ENCODE results near the gene SPX.

SPX gene

GRCh38 chr12:21538061-21538653 is 12.1 kb downstream of the SPX start:
- DNase-seq (ENCODE audit: low read depth), result no peak

GRCh38 chr12:21539797-21540196 is 13.7 kb downstream of the SPX start:
- DNase-seq (ENCODE audit: low read depth), result no peak

DNA sequence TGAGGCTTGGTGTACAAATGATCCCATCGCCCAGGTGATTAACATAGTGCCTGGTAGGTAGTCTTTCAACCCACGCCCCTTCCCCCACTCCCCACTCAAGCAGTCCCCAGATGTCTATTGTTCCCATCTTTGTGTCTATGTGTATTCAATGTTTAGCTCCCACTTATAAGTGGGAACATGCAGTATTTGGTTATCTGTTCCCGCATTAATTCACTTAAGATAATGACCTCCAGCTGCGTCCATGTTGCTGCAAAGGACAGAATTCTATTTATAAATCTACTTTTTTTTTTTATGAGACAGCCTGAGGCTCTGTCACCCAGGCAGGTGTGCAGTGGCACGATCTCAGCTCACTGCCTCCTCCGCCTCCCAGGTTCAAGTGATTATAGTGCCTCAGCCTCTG is 15.7 kb downstream of the SPX start:
- DNase-seq (ENCODE audit: low read depth), result no peak

DNA sequence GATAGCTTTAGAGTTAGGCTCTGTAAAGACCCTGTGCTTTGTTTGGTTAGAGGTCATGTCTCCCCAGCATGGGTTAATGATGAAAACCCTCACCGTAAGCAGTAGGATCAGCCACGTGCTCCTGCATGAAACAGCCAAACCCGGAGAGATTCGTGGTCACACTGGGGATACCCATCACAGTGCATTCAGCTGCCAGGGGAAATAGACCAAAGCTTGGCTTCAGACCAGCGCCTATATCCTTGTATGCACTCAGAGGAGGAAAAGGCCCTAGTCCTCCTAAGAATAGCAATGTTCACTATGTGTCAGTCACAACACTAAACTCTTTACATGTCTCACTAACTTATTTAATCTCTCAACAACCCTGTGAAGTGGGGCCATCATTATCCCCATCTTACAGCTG is 16.3 kb downstream of the SPX start:
- DNase-seq (ENCODE audit: low read depth), result no peak

- no peak for DNase-seq (ENCODE audit: low read depth)
These were observed 17.1 kb downstream of the SPX start for GRCh38 chr12:21543151-21543550.

DNA sequence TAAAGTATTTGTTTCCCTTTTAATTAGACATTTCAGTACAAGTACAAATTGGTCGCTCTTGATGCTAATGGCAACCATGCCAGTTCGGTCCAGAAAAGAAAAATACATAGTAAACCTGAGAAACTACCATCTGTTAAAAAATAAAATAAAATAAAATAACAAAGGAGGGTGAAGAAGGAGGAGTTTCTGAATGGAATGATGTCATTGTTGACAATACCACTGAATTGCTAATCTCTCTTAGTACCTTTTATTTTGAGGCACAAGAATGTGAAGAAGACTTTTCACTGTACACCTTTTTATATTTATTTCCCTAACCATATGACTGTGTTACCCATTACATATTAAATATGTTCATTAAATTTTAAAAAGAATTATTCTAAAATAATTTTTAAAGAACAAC is 19.5 kb downstream of the SPX start:
- no peak for DNase-seq (ENCODE audit: low read depth)

DNA sequence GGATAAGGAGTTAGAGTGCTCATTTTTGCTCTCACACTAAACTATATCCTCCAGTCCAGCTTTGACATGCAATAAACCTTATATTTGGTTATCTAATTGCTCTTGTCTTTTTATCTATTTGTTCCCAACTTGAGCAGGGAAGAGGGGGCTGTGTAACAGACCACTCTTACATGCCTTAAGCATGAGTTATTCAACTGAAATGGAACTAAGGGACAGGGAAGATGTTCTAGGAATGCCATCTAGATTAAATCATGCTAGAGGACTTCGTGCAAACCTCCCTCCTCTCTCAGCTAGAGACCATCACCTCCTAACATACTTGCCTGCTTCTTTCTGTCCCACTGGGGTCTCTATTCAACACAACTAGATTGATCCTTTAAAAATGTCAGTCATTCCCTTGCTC is 20.6 kb downstream of the SPX start:
- no peak for DNase-seq (ENCODE audit: low read depth)

GRCh38 chr12:21547437-21547836 is 21.3 kb downstream of the SPX start:
- no peak for DNase-seq (ENCODE audit: low read depth)

GRCh38 chr12:21551841-21552465 is 25.9 kb downstream of the SPX start:
- no peak for DNase-seq (ENCODE audit: low read depth)

DNA sequence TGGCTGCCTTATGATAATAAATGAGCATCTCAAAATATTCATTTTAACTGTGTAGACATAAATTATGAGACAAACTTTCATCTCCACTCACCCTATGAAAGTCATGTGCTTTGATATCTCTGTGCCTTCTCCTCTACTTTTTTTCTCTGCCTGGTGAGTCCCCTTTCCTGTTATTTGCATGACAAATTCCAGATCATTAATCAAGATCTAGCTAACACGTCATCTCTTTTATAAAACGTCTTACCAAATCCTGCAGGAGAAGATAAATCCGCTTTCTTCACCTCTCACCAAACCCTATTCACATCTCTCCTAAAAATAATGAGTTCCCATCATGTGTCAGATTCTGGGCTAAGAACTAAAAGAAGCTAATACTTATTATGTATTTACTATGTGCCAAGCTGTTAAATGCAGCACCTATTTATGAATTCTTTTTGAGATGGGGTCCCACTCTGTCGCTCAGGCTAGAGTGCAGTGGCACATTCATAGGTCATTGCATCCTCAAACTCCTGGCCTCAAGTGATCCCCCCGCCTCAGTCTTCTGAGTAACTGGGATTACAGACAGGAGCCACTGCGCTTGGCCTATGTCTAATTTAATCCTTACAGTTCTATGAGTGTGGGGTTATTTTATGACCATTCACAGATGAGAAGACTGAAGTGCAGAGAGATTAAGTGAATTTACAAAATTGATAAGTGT is 26.7 kb downstream of the SPX start:
- no peak for DNase-seq (ENCODE audit: low read depth)

GRCh38 chr12:21553329-21553675 is 27.2 kb downstream of the SPX start:
- DNase-seq (ENCODE audit: low read depth), result no peak

- DNase-seq (ENCODE audit: low read depth), result no peak
These were observed 32.1 kb downstream of the SPX start for GRCh38 chr12:21558100-21558679.

GRCh38 chr12:21559855-21560569 is 33.9 kb downstream of the SPX start:
- no peak for DNase-seq (ENCODE audit: low read depth)

DNA sequence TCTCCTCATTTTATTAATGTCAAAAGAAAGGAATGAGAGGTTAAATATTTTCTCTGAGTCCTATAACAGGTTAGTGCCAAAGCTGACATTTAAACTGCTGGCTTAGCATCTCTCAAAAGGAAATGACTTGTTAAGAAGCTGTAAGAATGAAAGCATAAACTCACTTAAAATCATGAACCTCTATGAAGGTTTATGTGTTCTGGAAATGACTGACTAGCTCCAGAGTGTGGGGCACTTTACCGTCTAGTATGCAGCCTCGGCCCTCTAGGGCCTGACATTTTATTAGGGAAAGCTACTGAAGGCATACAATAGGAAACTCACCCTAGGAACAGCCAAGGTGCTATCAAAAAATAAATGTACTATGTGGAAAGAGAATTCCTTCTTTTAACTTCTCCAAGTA is 35.1 kb downstream of the SPX start:
- DNase-seq (ENCODE audit: low read depth), result no peak

DNA sequence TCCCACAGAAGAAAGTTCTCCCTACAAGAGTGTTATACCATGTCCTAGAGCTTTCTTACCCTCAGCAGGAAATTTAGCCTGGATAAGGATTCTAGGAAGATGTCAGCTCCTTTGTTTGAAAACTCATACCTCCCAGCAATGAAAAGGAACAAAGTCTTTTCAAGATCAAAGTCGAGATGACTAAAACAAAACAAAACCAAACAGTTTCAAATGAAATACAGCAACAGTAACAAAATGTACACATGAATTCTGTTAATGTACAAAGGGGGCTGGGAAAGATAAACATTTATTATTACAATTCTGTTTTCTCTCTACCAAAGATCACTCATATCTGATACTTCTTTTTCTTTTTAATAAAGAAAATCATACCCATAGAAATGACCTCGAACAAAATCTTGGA is 36.8 kb downstream of the SPX start:
- DNase-seq (ENCODE audit: low read depth), result no peak

DNA sequence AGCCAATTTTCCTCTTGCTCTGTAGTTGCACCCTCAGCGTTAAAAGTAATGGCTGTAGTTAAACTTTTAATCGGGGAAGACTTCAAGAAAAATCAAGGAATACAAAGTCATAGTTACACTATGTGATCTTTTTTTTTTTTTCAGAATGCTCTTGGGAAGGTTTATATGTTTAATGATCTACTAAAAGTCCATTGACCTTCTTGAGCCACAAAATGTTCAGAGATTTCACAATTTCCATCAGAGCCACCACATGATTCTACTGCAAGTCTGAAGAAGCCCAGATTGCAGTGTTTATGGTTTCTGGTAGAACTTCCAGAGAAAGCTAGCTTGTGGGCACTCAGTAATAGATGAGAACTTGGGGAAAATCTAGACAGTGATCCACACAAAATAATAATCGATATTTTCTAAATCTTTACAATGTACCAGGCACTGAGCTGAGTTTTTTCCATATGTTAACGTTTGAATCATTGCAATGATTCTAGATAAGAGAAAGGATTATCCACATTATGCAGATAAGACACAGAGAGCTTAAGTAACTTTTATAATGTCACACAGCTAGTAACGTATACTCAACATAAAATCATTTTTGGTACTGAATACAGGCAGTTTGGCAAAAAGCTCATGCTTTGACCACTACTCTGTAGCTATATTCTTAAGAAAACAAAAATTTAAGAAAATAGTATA is 40.3 kb downstream of the SPX start:
- no peak for DNase-seq (ENCODE audit: low read depth)

DNA sequence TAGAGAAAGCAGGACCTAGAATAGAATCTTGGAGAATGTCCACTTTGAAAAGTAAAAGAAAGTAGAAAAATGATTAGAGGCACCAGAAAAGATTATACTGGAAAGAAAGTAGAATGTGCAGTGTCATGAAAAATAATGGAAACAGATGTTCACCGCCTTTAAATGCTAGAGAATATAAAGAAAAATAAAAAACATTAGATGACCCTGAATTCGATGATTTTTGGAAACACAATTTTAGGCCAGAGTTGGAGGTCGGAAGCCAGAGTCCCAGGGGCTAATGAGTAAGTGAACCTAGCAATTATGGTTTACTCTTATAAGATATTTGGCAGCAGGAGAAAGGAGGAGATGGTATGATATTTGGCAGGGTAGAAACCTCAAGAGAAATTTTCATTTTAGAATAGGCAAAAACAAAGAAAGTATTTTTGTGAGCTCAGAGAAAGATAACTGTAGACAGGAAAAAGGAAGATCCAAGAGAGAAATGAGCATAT is 40.9 kb downstream of the SPX start:
- DNase-seq (ENCODE audit: low read depth), result no peak

DNA sequence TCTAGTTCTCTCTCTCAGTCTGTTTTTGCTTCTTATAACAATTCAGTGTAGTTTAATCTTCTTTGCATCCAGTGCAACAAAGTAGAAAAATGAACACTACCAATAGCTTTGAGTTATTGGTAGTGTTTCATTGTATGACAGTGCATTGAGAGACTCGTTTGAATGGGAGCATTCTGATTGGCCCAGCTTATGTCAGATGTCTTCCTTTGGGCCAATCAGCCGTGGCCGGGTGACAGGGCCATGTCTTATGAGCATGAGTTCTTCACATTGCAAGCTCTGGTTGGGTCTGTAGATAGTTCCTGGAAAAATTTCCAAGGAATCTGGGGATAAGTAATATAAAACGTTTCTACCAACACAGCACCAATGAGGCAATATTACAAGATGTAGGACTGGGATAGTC is 42.0 kb downstream of the SPX start:
- no peak for DNase-seq (ENCODE audit: low read depth)

DNA sequence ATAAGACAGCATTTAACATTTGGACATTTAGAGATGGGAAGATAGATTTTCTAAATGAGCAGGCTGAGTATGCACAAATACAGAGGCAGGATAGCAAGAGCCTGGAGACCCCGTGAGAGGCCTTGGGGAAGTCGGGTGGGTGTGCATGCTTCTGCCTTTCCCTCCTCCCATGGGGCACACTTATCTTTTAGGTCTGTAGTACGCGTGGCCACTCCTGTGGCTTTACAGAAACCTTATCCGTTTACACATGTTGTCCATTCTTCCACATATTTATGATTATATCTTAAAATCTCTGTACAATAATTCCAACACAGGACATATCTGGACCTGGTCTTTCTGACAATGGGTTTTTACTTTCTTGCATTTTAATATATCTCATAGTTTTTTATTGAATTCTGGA is 45.0 kb downstream of the SPX start:
- no peak for DNase-seq (ENCODE audit: low read depth)

GRCh38 chr12:21573733-21574358 is 47.8 kb downstream of the SPX start:
- DNase-seq (ENCODE audit: low read depth), result no peak

GRCh38 chr12:21576431-21576830 is 50.3 kb downstream of the SPX start:
- no peak for DNase-seq (ENCODE audit: low read depth)

GRCh38 chr12:21577516-21577915 is 51.4 kb downstream of the SPX start:
- no peak for DNase-seq (ENCODE audit: low read depth)
